Activated effector memory CD4-positive, alpha-beta T cell treated with Interleukin-2 at 50 U/mL for 16 hours (primary cell): ENCODE data around the gene C12orf75.
"Not testable (repeated sequence)": the region's sequence is repeated elsewhere in the genome, so short reads cannot be mapped to it uniquely, and the experiment has no call there.

Experiments used
- DNase-seq: peaks from one replicate; pipeline ENCODE4 v3.0.0-alpha.2; 2020

The C12orf75 gene

GRCh38 chr12:105338966-105339365, 8.5 kb downstream of the C12orf75 start:
- DNase-seq, result no peak

DNA sequence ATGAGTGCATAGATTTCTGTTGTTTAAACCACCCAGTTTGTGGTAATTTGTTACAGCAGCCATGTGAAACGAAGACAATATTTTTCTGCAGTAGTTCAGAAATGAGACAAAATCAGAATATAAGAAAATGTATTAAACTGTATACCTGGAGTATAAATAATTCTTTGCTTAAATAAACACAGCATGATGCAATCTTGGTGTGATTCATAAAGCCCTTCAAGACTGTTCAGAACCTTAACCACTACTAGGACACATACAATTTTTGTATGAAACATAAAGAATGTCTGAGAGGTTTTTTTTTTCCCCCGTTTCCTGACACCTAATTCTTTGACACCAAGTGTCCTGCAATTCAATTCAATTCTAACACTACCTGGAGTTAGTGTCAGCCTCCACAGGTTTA, 10.5 kb downstream of the C12orf75 start:
- no peak for DNase-seq

GRCh38 chr12:105341620-105342019, 11.1 kb downstream of the C12orf75 start:
- not testable (repeated sequence) for DNase-seq

- DNase-seq, result no peak
Observed at GRCh38 chr12:105342464-105342863, 12.0 kb downstream of the C12orf75 start.

DNA sequence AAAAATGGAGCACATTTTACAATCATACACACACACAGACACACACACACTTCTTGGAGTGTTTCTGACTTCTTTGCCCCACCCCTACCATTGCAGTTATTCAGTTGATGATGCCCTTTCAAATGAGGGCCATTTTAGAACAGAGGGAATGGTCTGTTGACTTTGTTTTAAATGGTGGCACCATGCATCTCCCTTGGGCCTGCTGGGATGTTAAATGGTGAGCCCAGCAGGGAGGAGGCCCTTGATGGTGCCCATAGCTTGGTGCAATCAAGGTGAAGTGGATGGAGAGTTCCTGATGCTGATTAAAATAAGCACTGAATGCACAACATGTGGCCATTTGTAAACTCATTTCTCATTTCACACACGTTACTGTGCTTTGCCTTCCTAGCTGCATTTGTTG, 13.3 kb downstream of the C12orf75 start:
- DNase-seq, result no peak

GRCh38 chr12:105347499-105347898, 17.0 kb downstream of the C12orf75 start:
- DNase-seq, result no peak

DNA sequence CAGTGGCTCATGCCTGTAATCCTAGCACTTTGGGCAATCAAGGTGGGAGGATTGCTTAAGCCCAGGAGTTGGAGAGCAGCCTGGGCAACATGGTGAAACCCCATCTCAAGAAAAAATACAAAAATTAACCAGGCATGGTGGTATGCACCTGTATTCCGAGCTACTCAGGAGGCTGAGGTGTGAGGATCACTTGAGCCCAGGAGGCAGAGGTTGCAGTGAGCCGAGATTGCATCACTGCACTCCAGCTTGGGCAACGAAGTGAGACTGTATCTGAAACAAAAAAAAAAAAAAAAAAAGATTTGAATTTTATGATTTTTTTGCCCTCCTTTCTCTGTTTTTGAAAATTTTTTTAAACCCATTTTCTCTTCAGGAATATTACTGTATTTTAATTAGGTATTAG, 17.7 kb downstream of the C12orf75 start:
- no peak for DNase-seq

DNA sequence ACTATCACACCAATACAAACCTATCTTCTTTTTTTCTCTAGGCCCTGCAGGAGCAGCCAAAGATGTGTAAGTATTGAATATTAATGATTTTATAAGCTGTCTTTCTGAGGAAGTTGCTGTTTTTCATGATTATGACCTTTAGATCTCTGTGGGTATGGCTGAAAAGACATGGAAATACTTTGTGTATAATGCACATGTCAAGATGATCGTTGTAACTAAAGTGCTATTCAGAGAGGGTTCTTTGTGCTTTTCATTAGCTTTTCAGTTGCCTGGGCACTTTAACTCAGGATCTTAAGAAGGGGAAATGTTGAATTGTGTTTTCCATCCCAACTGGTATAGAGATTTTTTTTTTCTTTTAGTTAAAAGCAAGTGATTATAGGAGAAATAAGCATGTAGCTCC, 18.1 kb downstream of the C12orf75 start:
- no peak for DNase-seq

- DNase-seq, result no peak
Observed at GRCh38 chr12:105349138-105349537, 18.6 kb downstream of the C12orf75 start.

- DNase-seq, result no peak
Observed at GRCh38 chr12:105351523-105351922, 21.0 kb downstream of the C12orf75 start.

DNA sequence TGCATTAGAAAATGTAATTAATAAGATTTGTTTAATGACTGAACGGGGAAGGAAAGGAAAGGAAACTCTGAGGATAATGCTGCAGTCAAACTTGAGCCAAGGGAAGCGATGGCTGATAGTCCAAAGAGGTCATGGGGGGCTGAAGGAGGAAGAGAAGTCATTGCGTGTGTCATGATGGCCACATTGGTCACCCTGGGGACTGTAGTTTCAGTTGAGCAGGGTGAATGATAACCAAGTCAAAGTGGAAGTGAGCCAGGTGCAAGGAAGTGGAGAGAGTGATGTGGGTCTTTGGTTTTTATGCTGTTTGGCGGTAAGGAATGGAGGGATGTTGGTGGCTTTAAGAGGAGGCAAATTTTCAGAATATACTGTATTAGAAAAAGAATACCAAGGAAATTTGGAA, 21.6 kb downstream of the C12orf75 start:
- DNase-seq, result no peak

DNA sequence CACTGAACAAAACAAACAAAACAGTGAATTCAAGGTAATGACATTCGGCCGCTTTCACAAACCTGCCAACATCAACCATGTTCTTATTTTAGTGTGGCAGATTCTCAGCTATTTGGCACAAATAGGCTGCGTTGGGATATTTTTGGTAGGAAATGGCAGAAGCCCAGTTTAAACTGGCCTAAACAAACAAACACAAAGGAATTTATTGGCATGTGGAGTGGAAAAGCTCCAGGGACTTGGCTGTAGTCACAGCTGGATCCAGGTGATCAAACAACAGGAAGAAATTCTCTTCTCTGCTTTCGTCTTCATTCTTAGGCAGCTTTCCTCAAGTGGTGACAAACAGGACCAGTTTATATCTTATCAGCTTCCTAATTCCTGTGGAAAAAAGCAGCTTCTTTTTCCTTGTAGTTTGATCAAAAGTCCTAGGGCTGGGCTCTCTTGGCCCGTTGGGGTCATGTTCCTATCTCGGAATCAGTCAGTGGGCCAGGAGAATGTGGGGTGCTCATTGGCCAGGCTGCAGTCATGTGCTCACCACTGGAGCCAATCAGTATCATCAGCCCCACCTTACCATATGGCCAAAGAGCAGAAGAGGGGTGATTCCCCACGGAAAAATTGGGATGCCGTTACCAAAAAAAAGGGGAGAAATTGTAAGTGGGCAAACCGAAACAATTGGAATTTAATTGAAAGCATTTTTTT, 22.6 kb downstream of the C12orf75 start:
- DNase-seq, result no peak

DNA sequence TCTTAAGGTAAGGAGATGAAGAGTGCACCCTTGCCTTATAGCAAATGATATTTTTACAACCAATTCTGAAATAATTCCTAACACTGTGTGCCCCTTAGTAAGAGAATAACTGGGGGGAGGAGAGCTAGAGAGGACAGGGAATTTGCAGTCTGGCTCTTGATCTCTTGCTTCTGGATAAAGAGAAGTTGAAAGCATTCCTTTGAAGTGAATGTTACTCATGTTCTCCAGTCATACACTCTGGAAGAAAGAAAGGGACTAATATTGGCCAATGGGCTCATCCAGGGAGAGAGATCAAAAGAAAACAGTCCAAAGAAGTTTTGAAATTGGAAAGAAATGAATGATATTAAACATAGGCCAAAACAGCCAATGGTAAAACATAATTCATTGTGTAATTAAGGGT, 25.3 kb downstream of the C12orf75 start:
- DNase-seq, result no peak

DNA sequence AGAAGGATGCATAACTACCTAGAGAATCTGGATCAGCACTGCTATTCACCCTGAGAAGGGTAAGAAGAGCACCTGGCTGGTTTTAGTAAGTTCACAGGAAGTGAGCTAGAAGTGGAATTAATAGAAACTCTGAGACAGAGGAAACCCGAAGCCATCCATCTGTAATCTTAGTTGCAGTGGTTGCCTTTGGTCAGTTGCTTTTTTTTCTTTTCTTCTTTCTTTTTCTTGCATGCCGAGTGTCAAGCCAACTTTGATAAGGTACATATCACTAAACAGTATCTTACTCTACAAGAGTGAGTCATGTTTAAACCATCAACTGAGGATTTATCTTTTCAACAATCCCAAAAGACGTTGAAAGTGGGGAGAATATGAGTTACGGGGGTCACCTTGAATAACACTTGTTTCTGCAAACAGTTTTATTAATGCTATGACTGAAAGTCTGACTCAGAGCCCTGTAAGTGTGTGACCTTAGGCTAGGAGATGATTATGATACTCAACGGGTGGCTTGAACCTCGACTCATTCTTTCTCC, 26.7 kb downstream of the C12orf75 start:
- DNase-seq, result no peak

GRCh38 chr12:105358789-105359188, 28.3 kb downstream of the C12orf75 start:
- no peak for DNase-seq

DNA sequence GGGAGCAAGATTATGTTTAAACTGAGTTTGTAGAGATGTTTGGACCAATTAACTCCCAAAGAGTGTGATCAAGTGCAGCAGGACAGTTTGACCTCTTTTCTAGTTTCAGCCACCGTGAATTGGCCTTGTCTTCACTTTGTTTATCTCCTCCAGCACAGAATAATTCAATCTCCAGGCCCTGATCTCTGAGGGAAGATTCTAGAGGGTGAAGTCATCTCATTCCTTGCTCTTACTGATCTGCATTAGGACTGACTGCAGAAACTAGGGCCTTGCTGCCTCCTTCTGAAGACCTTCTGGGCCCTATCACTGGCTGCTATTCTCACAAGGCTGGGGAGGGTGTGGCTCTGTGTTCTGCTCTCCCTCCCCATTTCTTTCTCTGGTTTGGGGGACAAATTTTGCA, 29.4 kb downstream of the C12orf75 start:
- DNase-seq, result no peak

DNA sequence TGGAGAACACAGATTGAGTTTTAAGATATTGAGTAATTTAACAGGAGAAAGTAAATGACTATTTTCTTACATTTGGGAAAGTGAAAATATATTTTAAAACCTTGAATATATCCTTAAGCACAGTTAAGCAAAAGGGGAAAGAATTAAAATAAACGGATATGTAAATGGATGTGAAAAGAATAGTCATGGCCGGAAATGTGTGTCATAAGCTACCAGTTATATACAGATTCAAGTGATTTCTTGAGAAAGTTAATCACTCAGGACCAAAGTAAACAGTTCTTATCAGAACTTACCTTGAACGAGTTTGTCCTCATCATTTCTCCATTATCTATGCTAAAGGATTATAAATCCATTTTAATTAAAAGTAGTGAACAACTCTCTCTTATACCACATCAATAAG, 33.4 kb downstream of the C12orf75 start:
- DNase-seq, result no peak

- DNase-seq, result no peak
Observed at GRCh38 chr12:105365231-105365630, 34.7 kb downstream of the C12orf75 start.

DNA sequence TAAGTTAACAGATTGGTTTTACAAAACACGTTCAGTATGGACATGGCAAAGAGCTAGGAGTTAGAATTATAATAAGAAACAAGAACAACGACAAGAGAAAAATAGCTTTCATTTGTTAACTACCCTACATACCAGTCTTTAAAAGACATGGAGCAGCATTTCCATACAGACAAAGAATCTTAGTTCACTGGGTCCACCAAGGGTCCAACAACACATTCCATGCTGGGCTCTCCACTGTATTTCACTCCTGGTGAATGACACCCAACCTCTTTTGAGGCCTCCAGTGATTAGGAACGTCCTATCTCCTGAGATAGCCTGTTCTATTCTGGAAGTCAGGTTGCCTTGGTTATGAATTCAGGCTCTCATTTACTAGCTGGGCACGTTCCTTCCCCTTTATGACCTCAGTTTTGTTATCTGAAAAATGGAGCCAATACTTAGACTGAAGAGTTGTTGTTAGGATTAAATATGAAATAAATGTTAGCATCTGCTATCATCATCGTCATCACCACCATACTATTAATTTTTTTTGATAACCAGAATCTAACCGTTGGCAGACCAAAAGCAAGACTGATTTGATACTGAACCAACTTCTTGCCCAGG, 37.7 kb downstream of the C12orf75 start:
- no peak for DNase-seq

DNA sequence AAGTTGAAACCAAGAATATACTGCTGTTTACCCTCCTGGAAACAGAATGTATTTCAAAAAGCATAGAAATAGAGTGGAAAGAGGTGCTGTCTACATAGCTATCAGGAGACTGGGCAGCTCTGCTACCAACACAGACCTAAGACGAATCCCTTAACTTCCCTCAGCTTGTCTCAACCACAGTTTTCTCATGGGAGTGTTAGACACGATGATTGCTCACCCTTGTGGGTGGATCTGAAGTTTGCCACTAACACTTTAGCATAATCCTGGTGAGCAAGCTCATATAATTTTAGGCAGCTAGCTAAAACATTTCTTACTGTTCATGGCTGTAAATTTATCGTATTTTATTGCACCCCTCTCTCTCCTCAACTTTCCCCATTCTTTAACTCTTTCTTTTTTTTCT, 38.5 kb downstream of the C12orf75 start:
- no peak for DNase-seq

- no peak for DNase-seq
Observed at GRCh38 chr12:105374303-105374702, 43.8 kb downstream of the C12orf75 start.

GRCh38 chr12:105377077-105377476, 46.6 kb downstream of the C12orf75 start:
- DNase-seq, result no peak

GRCh38 chr12:105378911-105379310, 48.4 kb downstream of the C12orf75 start:
- no peak for DNase-seq

DNA sequence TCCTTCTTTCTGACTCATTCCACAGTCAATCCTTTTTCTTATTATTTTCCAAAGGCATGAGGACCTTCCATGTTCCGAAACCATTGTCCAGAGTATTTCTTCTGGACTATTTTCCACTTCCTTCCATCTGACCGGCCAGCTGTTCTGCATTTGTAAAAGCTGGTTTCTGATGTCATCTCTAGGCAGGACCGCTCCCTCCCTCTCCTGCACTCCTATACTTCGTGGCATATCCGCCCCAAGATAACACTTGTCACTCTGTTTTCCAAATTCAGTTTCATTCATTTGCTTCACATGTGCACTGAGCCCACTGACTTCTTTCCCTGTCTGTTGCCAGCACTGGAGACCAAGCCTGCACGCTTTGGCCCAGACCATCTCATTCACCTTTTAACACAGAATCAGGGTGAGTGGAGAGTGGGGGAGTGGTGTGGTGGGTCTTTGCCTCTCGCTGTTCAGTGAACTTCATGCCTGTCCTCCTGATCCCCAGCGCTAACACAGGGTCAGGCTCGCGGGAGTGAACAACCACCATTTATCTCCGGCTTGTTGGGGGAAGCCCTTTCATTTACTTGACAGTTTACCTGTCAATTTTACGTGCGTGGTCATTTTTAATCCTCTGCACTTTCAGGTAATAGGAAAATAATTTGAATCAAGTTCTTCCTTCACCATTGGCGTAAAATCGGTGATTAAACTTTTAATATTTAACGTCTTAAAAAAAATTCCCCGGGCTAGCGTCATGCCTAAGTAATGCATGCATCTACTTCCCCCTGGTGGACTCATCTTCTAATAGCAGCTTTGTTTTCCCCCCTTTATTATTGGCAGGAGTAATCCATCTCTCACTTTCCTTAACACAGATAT, 52.5 kb downstream of the C12orf75 start:
- no peak for DNase-seq
